ENCODE results near the gene PCSK7.

The PCSK7 gene

GRCh38 chr11:117219001-117219400, 12.9 kb downstream of the PCSK7 start:
- Histone ChIP-seq H3K27me3 (ENCODE audit: insufficient read depth, low read length, poor library complexity, severe bottlenecking) (no peaks in the 10 kb centered on the region), H3K79me2 (ENCODE audit: insufficient read depth, low read length) (no peaks in the 10 kb centered on the region), H4K20me1 (ENCODE audit: insufficient read depth, low read length, poor library complexity, severe bottlenecking) (no peaks in the 10 kb centered on the region), H3F3A (ENCODE audit: low read depth) (no peaks in the 10 kb centered on the region), H3K4me3 (ENCODE audit: low read length, poor library complexity, severe bottlenecking) (no peak overlapping the region), H3K4me1 (ENCODE audit: insufficient read depth, low read length, poor library complexity, severe bottlenecking) (no peaks in the 10 kb centered on the region), H2AFZ (ENCODE audit: low read length) (no peak overlapping the region), H3K9ac (ENCODE audit: low read depth, low read length, poor library complexity, severe bottlenecking) (no peak overlapping the region), H3K9me2 (replicated peaks; ENCODE audit: low read depth, low read length) (no peaks in the 10 kb centered on the region), H3K9me3 (ENCODE audit: insufficient read depth, low read depth, low read length) (no peaks in the 10 kb centered on the region), H3K36me3 (ENCODE audit: insufficient read depth, low read length) (peaks cover 42% of the 10 kb centered on the region; the same call in 1 of the 2 replicates), H3K4me2 (ENCODE audit: low read depth, low read length, poor library complexity, severe bottlenecking) (no peak overlapping the region)
- no peak for TF ChIP-seq CTCF (conservative IDR thresholded peaks at IDR 0.05; ENCODE audit: low read length)
- no peak for TF ChIP-seq EZH2phosphoT487 (IDR thresholded peaks at IDR 0.05; ENCODE audit: borderline replicate concordance)

- H3K36me3 ChIP-seq (ENCODE audit: insufficient read depth, low read length) = peaks cover 36% of the 10 kb centered on the region; the same call in 1 of the 2 replicates
- H3K9ac ChIP-seq (ENCODE audit: low read depth, low read length, poor library complexity, severe bottlenecking) = no peak overlapping the region
- no peaks in the 10 kb centered on the region for H3K4me1 ChIP-seq (ENCODE audit: insufficient read depth, low read length, poor library complexity, severe bottlenecking)
- no peak for TF ChIP-seq EZH2phosphoT487 (IDR thresholded peaks at IDR 0.05; ENCODE audit: borderline replicate concordance)
- H3K4me2 ChIP-seq (ENCODE audit: low read depth, low read length, poor library complexity, severe bottlenecking) = no peak overlapping the region
- H3K9me2 ChIP-seq (replicated peaks; ENCODE audit: low read depth, low read length) = no peaks in the 10 kb centered on the region
- H3K27me3 ChIP-seq (ENCODE audit: insufficient read depth, low read length, poor library complexity, severe bottlenecking) = no peaks in the 10 kb centered on the region
- no peaks in the 10 kb centered on the region for H3K9me3 ChIP-seq (ENCODE audit: insufficient read depth, low read depth, low read length)
- H2AFZ ChIP-seq (ENCODE audit: low read length) = no peak overlapping the region
- H4K20me1 ChIP-seq (ENCODE audit: insufficient read depth, low read length, poor library complexity, severe bottlenecking) = no peaks in the 10 kb centered on the region
- no peaks in the 10 kb centered on the region for H3K79me2 ChIP-seq (ENCODE audit: insufficient read depth, low read length)
- H3F3A ChIP-seq (ENCODE audit: low read depth) = no peaks in the 10 kb centered on the region
- no peak overlapping the region for H3K4me3 ChIP-seq (ENCODE audit: low read length, poor library complexity, severe bottlenecking)
Observed at GRCh38 chr11:117218133-117218915, 13.5 kb downstream of the PCSK7 start.

- peaks cover 32% of the 10 kb centered on the region; the same call in 1 of the 2 replicates for H3K36me3 ChIP-seq (ENCODE audit: insufficient read depth, low read length)
- H3K9me3 ChIP-seq (ENCODE audit: insufficient read depth, low read depth, low read length) = no peaks in the 10 kb centered on the region
- H3K4me3 ChIP-seq (ENCODE audit: low read length, poor library complexity, severe bottlenecking) = no peak overlapping the region
- H3K4me1 ChIP-seq (ENCODE audit: insufficient read depth, low read length, poor library complexity, severe bottlenecking) = no peaks in the 10 kb centered on the region
- H3K79me2 ChIP-seq (ENCODE audit: insufficient read depth, low read length) = no peaks in the 10 kb centered on the region
- no peaks in the 10 kb centered on the region for H3F3A ChIP-seq (ENCODE audit: low read depth)
- H2AFZ ChIP-seq (ENCODE audit: low read length) = no peak overlapping the region
- H3K4me2 ChIP-seq (ENCODE audit: low read depth, low read length, poor library complexity, severe bottlenecking) = no peak overlapping the region
- no peaks in the 10 kb centered on the region for H4K20me1 ChIP-seq (ENCODE audit: insufficient read depth, low read length, poor library complexity, severe bottlenecking)
- TF ChIP-seq EZH2phosphoT487 (IDR thresholded peaks at IDR 0.05; ENCODE audit: borderline replicate concordance) = no peak
- no peaks in the 10 kb centered on the region for H3K9me2 ChIP-seq (replicated peaks; ENCODE audit: low read depth, low read length)
- H3K9ac ChIP-seq (ENCODE audit: low read depth, low read length, poor library complexity, severe bottlenecking) = no peak overlapping the region
- H3K27me3 ChIP-seq (ENCODE audit: insufficient read depth, low read length, poor library complexity, severe bottlenecking) = no peaks in the 10 kb centered on the region
Observed at GRCh38 chr11:117217141-117218084, 14.5 kb downstream of the PCSK7 start.

Measured in Loucy (cell line).